Body of pancreas (tissue), 4 donors: ENCODE measurements around the gene PACRG.

Experiments used
- POLR2A ChIP-seq, 3 donors: fragments of 450-650 bp; IDR thresholded peaks; one replicate each; pipeline ENCODE4 v1.6.1; 2016; ENCODE audit warnings: antibody characterized with exemption in 3 of 3, mild to moderate bottlenecking in 2 of 3
- TF ChIP-seq, protein P1 (sequence below), 7 experiments: fragments of 450-650 bp in 4 of 7; fragments of 200-600 bp in 3 of 7; sonication (generic) in 3 of 7; IDR thresholded peaks; one replicate each; pipeline ENCODE4 v1.5.1; 2016 to 2019; ENCODE audit warnings: antibody characterized with exemption in 7 of 7

DNA sequence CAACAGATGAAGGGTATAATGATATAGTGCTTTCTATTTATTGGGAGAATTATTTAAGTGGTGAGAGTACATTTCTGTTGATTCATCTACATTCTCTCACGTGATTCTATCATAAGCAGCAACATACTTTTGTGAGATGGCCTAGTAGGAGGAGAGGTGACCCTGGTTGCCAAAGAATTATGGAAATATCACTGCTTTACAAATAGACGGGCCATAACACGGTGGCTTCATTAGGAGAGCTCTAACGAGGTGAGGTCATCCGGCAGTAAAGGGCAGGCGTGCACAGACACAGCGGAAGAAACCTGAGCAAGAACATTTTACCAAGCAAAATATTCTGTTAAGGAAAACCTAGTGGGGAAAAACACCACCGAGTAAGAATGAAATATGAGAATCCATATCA, 349.4 kb downstream of the PACRG start:
- TF ChIP-seq, protein P1, sequence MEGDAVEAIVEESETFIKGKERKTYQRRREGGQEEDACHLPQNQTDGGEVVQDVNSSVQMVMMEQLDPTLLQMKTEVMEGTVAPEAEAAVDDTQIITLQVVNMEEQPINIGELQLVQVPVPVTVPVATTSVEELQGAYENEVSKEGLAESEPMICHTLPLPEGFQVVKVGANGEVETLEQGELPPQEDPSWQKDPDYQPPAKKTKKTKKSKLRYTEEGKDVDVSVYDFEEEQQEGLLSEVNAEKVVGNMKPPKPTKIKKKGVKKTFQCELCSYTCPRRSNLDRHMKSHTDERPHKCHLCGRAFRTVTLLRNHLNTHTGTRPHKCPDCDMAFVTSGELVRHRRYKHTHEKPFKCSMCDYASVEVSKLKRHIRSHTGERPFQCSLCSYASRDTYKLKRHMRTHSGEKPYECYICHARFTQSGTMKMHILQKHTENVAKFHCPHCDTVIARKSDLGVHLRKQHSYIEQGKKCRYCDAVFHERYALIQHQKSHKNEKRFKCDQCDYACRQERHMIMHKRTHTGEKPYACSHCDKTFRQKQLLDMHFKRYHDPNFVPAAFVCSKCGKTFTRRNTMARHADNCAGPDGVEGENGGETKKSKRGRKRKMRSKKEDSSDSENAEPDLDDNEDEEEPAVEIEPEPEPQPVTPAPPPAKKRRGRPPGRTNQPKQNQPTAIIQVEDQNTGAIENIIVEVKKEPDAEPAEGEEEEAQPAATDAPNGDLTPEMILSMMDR (IDR thresholded peaks at IDR 0.05) = no peak
- TF ChIP-seq POLR2A (IDR thresholded peaks at IDR 0.05) = no peak
